ENCODE measurements around the gene GJD4.

The GJD4 gene, protein sequence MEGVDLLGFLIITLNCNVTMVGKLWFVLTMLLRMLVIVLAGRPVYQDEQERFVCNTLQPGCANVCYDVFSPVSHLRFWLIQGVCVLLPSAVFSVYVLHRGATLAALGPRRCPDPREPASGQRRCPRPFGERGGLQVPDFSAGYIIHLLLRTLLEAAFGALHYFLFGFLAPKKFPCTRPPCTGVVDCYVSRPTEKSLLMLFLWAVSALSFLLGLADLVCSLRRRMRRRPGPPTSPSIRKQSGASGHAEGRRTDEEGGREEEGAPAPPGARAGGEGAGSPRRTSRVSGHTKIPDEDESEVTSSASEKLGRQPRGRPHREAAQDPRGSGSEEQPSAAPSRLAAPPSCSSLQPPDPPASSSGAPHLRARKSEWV

GRCh38 chr10:35605191-35605590, at the start of gene GJD4:
TSS of gene GJD4 (plus strand) at chr10:35605341. CDS start at chr10:35605568, 227 bp downstream.
- H3K27me3 ChIP-seq (ENCODE audit: control insufficient read depth in 1 of 2, insufficient read depth in 2 of 2, low read length in 2 of 2): peaks cover 11 to 17% of the 10 kb centered on the region in 2 donors
- no peak within 1 kb of the TSS for H3K9ac ChIP-seq (ENCODE audit: low read depth in 1 of 2, low read length in 2 of 2)
- H3K9me3 ChIP-seq (ENCODE audit: control insufficient read depth in 1 of 2, low read length in 2 of 2): no peaks in the 10 kb centered on the region
- no peak within 1 kb of the TSS for H3K4me3 ChIP-seq (ENCODE audit: low read depth in 1 of 2, low read length in 2 of 2)
- H3K4me1 ChIP-seq (ENCODE audit: control insufficient read depth in 1 of 2, insufficient read depth in 2 of 2, low read length in 2 of 2): no peaks in the 10 kb centered on the region
- H3K36me3 ChIP-seq (ENCODE audit: control insufficient read depth in 1 of 2, insufficient read depth in 2 of 2, low read length in 2 of 2): no peaks in the 10 kb centered on the region
- H3K27ac ChIP-seq (ENCODE audit: low read depth, low read length): no peak within 1 kb of the TSS

- Histone ChIP-seq H3K4me1 (ENCODE audit: control insufficient read depth in 1 of 2, insufficient read depth in 2 of 2, low read length in 2 of 2) (no peaks in the 10 kb centered on the region), H3K36me3 (ENCODE audit: control insufficient read depth in 1 of 2, insufficient read depth in 2 of 2, low read length in 2 of 2) (peaks cover 15 to 36% of the 10 kb centered on the region in 2 donors), H3K27me3 (ENCODE audit: control insufficient read depth in 1 of 2, insufficient read depth in 2 of 2, low read length in 2 of 2) (no peaks in the 10 kb centered on the region), H3K4me3 (ENCODE audit: low read depth in 1 of 2, low read length in 2 of 2) (no peak overlapping the region), H3K9me3 (ENCODE audit: control insufficient read depth in 1 of 2, low read length in 2 of 2) (no peaks in the 10 kb centered on the region), H3K9ac (ENCODE audit: low read depth in 1 of 2, low read length in 2 of 2) (no peak overlapping the region), H3K27ac (ENCODE audit: low read depth, low read length) (no peak overlapping the region)
Measured at GRCh38 chr10:35555962-35556930, 48.9 kb upstream of the GJD4 start.

GRCh38 chr10:35558276-35558675, 46.9 kb upstream of the GJD4 start:
- Histone ChIP-seq H3K9ac (ENCODE audit: low read depth in 1 of 2, low read length in 2 of 2) (no peak overlapping the region), H3K27ac (ENCODE audit: low read depth, low read length) (no peak overlapping the region), H3K27me3 (ENCODE audit: control insufficient read depth in 1 of 2, insufficient read depth in 2 of 2, low read length in 2 of 2) (no peaks in the 10 kb centered on the region), H3K36me3 (ENCODE audit: control insufficient read depth in 1 of 2, insufficient read depth in 2 of 2, low read length in 2 of 2) (peaks cover 5 to 31% of the 10 kb centered on the region in 2 donors), H3K4me3 (ENCODE audit: low read depth in 1 of 2, low read length in 2 of 2) (no peak overlapping the region), H3K9me3 (ENCODE audit: control insufficient read depth in 1 of 2, low read length in 2 of 2) (no peaks in the 10 kb centered on the region), H3K4me1 (ENCODE audit: control insufficient read depth in 1 of 2, insufficient read depth in 2 of 2, low read length in 2 of 2) (no peaks in the 10 kb centered on the region)

DNA sequence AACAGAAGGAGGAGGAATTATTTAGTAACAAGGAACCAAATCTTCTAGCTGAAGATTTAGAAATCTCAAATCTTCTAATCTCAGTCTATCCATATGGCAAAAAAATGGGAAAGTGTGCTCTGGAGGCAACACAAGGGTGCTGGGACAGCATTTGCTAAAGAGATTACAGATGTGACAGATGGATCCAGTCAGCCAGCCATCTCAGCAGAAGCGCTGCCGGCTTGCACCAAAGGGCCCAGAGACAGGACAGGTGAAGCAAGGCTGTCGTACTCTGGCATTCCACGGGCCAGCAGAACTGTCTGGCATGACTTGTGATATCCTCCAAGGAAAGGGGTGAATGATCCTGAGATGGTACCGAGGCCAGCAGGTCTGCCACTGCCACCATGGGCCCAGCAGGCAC, 45.7 kb upstream of the GJD4 start:
- no peaks in the 10 kb centered on the region for H3K27me3 ChIP-seq (ENCODE audit: control insufficient read depth in 1 of 2, insufficient read depth in 2 of 2, low read length in 2 of 2)
- no peaks in the 10 kb centered on the region for H3K9me3 ChIP-seq (ENCODE audit: control insufficient read depth in 1 of 2, low read length in 2 of 2)
- H3K27ac ChIP-seq (ENCODE audit: low read depth, low read length): no peak overlapping the region
- no peaks in the 10 kb centered on the region for H3K4me1 ChIP-seq (ENCODE audit: control insufficient read depth in 1 of 2, insufficient read depth in 2 of 2, low read length in 2 of 2)
- H3K9ac ChIP-seq (ENCODE audit: low read depth in 1 of 2, low read length in 2 of 2): no peak overlapping the region
- peaks cover 8 to 27% of the 10 kb centered on the region in 2 donors for H3K36me3 ChIP-seq (ENCODE audit: control insufficient read depth in 1 of 2, insufficient read depth in 2 of 2, low read length in 2 of 2)
- no peak overlapping the region for H3K4me3 ChIP-seq (ENCODE audit: low read depth in 1 of 2, low read length in 2 of 2)

DNA sequence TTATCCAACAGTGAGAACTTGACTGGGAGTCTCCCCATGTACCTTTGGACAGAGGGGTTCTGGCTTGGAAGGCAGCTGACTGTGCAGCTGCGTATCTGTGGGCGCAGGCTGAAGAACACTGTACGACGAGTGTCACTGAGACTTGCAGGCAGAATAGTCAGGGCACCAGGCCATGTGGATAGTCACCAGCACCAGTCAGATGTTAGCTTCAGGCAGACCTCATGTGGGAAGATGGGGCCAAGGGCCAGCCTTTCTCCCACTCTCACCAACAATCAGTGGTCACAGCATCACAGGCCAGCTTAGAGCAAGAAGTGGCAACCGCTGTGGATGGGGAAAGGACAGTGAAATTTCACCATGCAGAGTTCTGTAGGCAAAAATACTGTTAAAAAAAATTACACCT, 43.4 kb upstream of the GJD4 start:
- H3K27ac ChIP-seq (ENCODE audit: low read depth, low read length): no peak overlapping the region
- no peaks in the 10 kb centered on the region for H3K27me3 ChIP-seq (ENCODE audit: control insufficient read depth in 1 of 2, insufficient read depth in 2 of 2, low read length in 2 of 2)
- H3K9ac ChIP-seq (ENCODE audit: low read depth in 1 of 2, low read length in 2 of 2): no peak overlapping the region
- H3K9me3 ChIP-seq (ENCODE audit: control insufficient read depth in 1 of 2, low read length in 2 of 2): no peaks in the 10 kb centered on the region
- H3K4me3 ChIP-seq (ENCODE audit: low read depth in 1 of 2, low read length in 2 of 2): no peak overlapping the region
- peaks cover 20 to 31% of the 10 kb centered on the region in 2 donors for H3K36me3 ChIP-seq (ENCODE audit: control insufficient read depth in 1 of 2, insufficient read depth in 2 of 2, low read length in 2 of 2)
- no peaks in the 10 kb centered on the region for H3K4me1 ChIP-seq (ENCODE audit: control insufficient read depth in 1 of 2, insufficient read depth in 2 of 2, low read length in 2 of 2)

DNA sequence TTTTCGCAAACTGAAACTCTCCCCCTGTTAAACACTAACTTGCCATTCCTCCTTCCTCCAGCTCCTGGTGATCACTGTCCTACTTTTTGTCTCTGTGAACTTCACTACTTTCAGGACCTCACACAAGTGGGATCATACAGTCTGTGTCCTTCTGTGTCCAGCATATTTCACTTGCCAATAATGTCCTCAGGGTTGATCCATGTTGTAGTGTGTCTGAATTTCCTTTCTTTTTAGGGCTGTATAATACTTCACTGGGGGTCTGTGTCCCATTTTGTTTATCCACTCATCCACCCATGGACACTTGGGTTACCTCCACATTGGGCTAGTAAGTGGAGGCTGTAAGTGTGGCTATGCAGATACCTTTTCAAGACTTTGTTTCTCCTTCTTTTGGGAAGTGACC, 42.7 kb upstream of the GJD4 start:
- H3K4me1 ChIP-seq (ENCODE audit: control insufficient read depth in 1 of 2, insufficient read depth in 2 of 2, low read length in 2 of 2): no peaks in the 10 kb centered on the region
- no peak overlapping the region for H3K9ac ChIP-seq (ENCODE audit: low read depth in 1 of 2, low read length in 2 of 2)
- H3K9me3 ChIP-seq (ENCODE audit: control insufficient read depth in 1 of 2, low read length in 2 of 2): no peaks in the 10 kb centered on the region
- H3K4me3 ChIP-seq (ENCODE audit: low read depth in 1 of 2, low read length in 2 of 2): no peak overlapping the region
- H3K36me3 ChIP-seq (ENCODE audit: control insufficient read depth in 1 of 2, insufficient read depth in 2 of 2, low read length in 2 of 2): peaks cover 24 to 37% of the 10 kb centered on the region in 2 donors
- H3K27ac ChIP-seq (ENCODE audit: low read depth, low read length): no peak overlapping the region
- no peaks in the 10 kb centered on the region for H3K27me3 ChIP-seq (ENCODE audit: control insufficient read depth in 1 of 2, insufficient read depth in 2 of 2, low read length in 2 of 2)

GRCh38 chr10:35563261-35563891, 41.8 kb upstream of the GJD4 start:
- H3K9me3 ChIP-seq (ENCODE audit: control insufficient read depth in 1 of 2, low read length in 2 of 2): no peaks in the 10 kb centered on the region
- H3K4me1 ChIP-seq (ENCODE audit: control insufficient read depth in 1 of 2, insufficient read depth in 2 of 2, low read length in 2 of 2): no peaks in the 10 kb centered on the region
- H3K36me3 ChIP-seq (ENCODE audit: control insufficient read depth in 1 of 2, insufficient read depth in 2 of 2, low read length in 2 of 2): peaks cover 30 to 44% of the 10 kb centered on the region in 2 donors
- no peaks in the 10 kb centered on the region for H3K27me3 ChIP-seq (ENCODE audit: control insufficient read depth in 1 of 2, insufficient read depth in 2 of 2, low read length in 2 of 2)
- H3K4me3 ChIP-seq (ENCODE audit: low read depth in 1 of 2, low read length in 2 of 2): no peak overlapping the region
- H3K9ac ChIP-seq (ENCODE audit: low read depth in 1 of 2, low read length in 2 of 2): no peak overlapping the region
- no peak overlapping the region for H3K27ac ChIP-seq (ENCODE audit: low read depth, low read length)

DNA sequence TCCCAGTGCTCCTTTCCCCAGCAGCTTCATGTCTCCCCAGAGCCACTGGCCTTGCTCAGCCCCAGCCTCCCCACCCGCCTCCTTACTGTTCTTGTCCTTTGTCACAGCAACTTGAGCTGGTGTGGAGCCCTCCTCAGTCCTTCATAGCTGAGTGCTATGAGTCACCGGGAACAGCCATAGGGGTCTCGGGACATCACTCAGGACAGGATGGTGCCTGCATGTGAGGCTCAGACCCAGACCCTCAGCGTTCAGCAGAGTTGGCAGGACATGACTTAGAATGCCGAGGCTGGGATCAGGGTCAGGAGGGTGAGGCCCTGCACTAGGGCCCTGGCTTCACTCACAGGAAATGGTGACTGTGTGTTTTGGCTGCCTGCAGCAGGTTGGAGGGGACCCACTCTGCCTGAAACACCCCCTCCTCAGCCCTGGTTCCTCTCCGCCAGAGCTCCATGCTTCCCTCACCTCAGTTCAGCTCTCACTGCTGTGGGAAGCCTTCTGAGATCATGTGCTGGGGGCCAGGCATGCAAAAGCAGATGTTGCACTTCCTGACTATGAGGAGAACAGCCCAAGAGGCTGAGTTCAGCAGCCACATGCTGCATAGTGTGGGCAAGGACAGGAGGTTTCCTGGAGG, 40.7 kb upstream of the GJD4 start:
- Histone ChIP-seq H3K9ac (ENCODE audit: low read depth in 1 of 2, low read length in 2 of 2) (no peak overlapping the region), H3K27me3 (ENCODE audit: control insufficient read depth in 1 of 2, insufficient read depth in 2 of 2, low read length in 2 of 2) (no peaks in the 10 kb centered on the region), H3K9me3 (ENCODE audit: control insufficient read depth in 1 of 2, low read length in 2 of 2) (no peaks in the 10 kb centered on the region), H3K4me3 (ENCODE audit: low read depth in 1 of 2, low read length in 2 of 2) (no peak overlapping the region), H3K27ac (ENCODE audit: low read depth, low read length) (peak overlapping the region; percentile 24), H3K4me1 (ENCODE audit: control insufficient read depth in 1 of 2, insufficient read depth in 2 of 2, low read length in 2 of 2) (no peaks in the 10 kb centered on the region), H3K36me3 (ENCODE audit: control insufficient read depth in 1 of 2, insufficient read depth in 2 of 2, low read length in 2 of 2) (peaks cover 39 to 48% of the 10 kb centered on the region in 2 donors)

- Histone ChIP-seq H3K27me3 (ENCODE audit: control insufficient read depth in 1 of 2, insufficient read depth in 2 of 2, low read length in 2 of 2) (no peaks in the 10 kb centered on the region), H3K9ac (ENCODE audit: low read depth in 1 of 2, low read length in 2 of 2) (no peak overlapping the region), H3K27ac (ENCODE audit: low read depth, low read length) (no peak overlapping the region), H3K4me1 (ENCODE audit: control insufficient read depth in 1 of 2, insufficient read depth in 2 of 2, low read length in 2 of 2) (no peaks in the 10 kb centered on the region), H3K9me3 (ENCODE audit: control insufficient read depth in 1 of 2, low read length in 2 of 2) (no peaks in the 10 kb centered on the region), H3K36me3 (ENCODE audit: control insufficient read depth in 1 of 2, insufficient read depth in 2 of 2, low read length in 2 of 2) (peaks cover 36 to 45% of the 10 kb centered on the region in 2 donors), H3K4me3 (ENCODE audit: low read depth in 1 of 2, low read length in 2 of 2) (no peak overlapping the region)
Measured at GRCh38 chr10:35565602-35566081, 39.5 kb upstream of the GJD4 start.
